ENCODE data around the gene MFN2.
"Not testable (repeated sequence)": the region's sequence is repeated elsewhere in the genome, so short reads cannot be mapped to it uniquely, and the experiment has no call there.

The MFN2 gene

DNA sequence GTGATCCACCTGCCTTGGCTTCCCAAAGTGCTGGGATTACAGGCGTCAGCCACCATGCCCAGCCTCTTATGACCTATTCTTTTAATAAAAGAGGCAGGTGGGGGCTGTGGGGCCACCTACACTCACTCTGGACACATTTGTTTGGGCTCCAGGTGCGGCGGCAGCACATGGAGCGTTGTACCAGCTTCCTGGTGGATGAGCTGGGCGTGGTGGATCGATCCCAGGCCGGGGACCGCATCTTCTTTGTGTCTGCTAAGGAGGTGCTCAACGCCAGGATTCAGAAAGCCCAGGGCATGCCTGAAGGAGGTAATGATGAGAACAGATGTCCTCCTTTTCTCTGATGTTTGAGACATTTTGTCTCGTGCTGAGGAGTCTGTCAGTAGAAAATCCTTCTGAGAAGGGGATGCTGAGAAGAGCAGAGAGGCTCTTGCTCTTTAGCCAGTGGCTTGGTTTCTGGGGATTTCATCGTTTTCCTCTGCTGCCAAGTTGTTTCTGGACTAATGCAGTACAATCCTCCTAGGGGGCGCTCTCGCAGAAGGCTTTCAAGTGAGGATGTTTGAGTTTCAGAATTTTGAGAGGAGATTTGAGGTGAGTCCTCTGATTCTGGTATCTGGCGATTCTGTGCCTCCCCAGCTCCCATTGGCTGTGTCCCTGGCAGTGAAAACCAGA lies 21.1 kb downstream of the MFN2 start:
- DNase-seq = peak; percentile 30

DNA sequence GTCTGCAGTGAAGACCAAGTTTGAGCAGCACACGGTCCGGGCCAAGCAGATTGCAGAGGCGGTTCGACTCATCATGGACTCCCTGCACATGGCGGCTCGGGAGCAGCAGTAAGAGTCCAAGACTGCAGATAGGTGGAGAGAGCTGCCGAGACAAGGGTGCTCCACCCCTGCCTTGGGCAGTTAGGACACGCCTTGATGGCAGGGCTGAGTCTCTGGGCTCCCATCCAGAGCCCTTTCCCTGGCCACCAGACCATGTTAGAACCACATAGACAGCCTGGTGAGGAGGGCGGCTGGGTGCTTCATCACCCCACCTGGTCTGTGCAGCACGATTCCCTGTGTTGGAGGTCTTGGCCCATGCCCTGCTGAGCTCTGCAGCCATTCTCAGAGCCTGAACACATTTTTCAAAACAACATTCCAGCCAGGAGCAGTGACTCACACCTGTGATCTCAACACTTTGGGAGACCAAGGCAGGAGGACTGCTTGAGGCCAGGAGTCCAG lies 21.8 kb downstream of the MFN2 start:
- no peak for DNase-seq

DNA sequence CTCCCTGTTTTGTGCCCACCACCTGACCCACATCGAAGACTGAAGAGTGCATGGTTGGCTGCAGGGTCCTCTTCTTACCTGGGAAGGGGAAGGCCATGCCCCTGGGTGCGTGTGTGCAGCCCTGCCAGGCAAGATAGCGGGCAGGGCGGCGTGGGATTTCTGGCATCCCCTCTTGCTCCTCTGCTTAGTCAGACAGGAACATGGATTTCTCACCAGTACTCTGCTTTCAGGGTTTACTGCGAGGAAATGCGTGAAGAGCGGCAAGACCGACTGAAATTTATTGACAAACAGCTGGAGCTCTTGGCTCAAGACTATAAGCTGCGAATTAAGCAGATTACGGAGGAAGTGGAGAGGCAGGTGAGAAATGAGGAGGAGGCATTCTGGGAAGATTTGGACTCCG lies 23.5 kb downstream of the MFN2 start:
- no peak for DNase-seq

DNA sequence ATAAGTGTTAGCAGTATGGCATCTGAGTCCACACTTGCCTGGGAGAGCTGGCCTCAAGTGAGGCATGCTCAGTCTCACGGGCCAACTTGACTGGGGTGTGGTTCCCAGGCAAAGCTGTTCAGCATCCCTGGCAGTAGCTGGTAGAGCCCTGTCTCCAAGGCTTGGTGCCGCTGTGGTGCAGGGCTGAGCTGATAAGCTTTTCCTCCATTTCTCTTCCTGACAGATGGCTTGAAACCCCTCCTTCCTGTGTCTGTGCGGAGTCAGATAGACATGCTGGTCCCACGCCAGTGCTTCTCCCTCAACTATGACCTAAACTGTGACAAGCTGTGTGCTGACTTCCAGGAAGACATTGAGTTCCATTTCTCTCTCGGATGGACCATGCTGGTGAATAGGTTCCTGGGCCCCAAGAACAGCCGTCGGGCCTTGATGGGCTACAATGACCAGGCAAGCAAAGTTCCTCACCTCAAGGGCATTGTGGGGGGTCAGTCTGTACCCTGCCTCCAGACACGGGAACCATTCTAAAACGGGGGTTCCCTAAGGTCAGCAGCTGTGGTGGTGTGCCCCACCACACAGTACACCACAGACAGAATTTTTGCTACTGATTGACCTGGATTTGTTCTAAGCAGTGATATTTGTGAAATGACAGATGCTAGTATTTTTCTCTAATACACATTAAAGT lies 25.4 kb downstream of the MFN2 start:
- no peak for DNase-seq

DNA sequence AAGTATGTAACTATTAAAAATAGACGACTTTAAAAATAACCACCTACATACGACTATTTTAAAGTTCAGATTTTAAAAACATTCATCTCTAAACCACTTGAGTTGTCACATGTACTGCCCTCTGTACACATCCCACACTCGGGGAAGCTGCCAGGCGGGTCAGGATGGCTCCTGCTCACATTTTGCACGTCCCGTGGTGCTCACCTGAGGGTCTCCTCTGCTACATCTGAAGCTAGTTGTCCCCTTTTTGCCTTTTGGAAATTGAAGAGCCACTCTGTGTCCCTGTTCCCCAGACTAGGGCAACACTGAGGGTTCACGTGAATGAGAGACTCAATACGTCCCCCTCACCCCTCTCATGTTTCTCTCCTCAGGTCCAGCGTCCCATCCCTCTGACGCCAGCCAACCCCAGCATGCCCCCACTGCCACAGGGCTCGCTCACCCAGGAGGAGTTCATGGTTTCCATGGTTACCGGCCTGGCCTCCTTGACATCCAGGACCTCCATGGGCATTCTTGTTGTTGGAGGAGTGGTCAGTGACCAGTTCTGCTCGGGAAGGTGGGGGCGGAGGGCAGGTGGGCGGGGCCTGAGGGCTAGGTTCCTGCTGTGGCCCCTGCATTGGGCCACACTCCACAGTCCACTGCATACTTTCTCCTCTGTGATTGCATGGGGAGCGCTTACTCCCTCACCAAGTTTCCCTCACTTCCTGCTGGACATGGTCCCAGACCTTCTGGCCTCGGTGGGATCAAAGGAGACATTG lies 26.1 kb downstream of the MFN2 start:
- DNase-seq = no peak

DNA sequence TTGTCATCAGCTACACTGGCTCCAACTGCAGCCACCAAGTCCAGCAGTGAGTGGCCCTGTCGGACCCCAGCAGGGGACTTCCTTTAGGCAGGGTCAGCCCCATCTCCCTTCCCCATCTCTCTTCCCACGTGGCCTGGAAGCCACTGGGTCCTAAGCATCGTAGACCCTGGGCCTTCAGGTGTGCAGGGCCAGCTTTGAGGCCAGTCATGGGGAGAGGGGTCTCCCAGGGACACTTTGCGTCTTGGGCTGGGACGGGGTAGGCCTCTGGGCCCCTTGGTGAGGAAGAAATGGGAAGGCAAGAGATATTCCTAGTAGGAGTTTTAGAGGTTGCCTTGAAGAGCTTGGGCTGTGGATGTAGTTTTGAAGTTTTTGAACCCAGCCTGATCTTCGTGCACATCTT lies 27.0 kb downstream of the MFN2 start:
- no peak for DNase-seq

DNA sequence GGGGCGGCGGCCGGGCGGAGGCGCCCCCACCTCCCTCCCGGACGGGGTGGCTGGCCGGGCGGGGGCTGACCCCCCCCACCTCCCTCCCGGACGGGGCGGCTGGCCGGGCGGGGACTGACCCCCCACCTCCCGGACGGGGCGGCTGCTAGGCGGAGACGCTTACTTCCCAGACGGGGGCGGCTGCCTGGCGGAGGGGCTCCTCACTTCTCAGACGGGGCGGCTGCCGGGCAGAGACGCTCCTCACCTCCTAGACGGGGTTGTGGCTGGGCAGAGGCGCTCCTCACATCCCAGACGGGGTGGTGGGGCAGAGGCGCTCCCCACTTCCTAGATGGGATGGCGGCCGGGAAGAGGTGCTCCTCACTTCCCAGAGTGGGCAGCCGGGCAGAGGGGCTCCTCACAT lies 28.1 kb downstream of the MFN2 start:
- DNase-seq = not testable (repeated sequence)

DNA sequence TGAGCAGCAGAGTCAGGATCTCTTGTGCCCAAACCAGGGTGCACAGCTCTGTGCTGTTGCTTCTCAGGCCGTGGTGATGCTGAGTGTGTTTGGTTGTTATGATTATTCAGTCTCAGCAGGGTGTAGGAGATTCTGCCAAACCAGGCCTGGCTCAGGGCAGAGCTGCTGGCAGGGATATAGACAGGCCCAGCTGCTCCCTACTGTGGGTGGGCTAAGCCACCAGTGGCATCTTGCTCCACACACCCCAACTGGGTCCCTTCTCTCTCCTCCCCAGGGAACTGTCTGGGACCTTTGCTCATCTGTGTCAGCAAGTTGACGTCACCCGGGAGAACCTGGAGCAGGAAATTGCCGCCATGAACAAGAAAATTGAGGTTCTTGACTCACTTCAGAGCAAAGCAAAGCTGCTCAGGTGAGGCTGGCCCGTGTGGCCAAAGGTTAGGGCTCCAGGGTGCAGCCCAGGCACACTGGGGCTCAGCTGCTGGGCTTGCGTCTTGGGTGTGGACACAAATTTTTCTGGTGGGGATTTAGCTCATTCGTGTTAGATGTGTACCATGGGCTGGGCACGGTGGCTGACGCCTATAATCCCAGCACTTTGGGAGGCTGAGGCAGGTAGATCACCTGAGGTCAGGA lies 29.2 kb downstream of the MFN2 start:
- DNase-seq = no peak

DNA sequence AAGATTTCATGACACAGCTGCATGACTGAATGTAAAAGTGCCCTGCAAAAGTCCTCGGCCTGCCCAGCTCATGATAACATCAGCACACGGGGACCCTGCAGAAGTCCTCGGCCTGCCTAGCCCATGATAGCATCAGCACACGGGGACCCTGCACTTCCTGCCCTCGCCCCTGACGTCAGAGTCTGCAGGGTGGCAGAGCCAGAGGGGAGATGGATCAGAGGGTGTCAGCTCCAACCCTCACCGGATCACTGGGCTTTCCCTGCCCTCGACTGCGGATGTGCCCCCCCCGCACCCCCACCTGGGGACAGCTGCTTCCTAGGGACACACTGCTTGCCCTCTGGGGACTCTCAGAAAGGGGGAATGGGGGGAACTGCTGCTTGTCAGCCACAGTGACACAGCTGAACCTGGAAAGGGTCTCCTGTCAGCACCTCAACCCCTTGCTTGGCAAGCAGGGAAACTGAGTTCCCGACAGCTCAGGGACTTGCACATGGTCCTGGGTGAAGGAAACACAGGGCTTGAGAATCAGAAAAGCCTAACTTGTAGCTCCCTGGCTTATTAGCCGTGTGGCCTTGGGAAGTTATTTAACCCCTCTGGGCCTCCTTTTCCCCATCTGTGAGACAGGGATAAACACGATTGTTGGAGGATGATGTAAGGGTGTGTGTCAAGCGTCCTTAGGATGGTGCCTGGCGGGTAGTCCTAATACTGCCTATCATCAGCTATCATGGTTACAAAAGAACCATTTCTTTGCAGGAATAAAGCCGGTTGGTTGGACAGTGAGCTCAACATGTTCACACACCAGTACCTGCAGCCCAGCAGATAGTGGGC lies 30.7 kb downstream of the MFN2 start:
- DNase-seq = no peak

DNA sequence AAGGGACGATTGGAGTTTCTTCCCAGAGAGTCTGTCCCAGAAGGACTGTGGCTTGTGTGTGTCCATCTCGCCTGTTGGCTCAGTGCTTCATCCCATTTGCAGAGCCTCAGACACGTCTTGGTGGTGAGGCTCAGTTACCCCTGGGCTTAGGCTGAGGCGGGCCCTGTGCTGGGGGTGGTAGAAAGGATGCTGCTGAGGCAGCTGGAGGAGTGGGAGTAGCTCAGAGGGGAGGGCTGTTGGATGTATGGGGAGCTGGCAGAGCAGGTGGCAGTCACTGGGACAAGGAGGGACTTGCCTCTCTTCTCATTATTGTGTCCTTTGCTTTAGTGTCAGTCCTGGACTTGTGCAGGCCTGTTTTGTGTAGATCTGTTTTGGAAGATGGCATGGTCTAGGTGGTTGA lies 31.8 kb downstream of the MFN2 start:
- no peak for DNase-seq

DNA sequence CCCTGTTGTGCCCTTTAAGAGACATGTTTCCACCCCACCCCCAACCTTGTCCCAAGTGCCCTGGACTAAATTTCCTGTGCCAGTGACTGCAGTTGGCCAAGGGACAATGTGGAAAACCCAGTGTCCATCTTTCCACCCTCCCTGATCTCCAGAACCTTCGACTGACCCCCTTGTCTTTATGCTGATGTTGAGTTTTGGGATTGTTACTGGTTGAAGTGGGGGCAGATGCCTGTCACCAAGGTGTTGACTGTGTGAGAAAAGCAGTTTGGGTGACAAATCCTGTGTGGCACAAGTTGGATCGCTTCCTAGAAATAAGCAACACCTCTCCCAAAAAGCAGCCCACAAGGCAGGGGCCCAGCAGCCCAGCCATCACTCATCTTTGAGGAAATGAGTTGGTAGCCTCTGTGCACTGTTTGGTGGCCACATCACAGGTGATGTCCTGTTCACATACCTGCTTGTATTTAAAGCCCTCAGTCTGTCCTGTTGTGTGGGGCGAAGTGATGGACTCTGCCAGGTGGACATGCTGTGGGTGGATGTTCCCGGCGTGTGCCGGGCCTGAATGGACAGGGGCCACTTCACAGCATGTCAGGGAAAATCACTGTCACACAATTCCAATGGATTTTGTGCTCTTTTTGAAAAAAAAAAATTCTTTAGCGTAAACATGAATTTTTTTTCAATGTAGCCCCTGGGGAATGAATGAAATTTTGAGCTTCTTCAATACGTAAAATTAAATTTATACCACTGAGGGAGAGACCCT lies 32.5 kb downstream of the MFN2 start:
- DNase-seq = no peak

DNA sequence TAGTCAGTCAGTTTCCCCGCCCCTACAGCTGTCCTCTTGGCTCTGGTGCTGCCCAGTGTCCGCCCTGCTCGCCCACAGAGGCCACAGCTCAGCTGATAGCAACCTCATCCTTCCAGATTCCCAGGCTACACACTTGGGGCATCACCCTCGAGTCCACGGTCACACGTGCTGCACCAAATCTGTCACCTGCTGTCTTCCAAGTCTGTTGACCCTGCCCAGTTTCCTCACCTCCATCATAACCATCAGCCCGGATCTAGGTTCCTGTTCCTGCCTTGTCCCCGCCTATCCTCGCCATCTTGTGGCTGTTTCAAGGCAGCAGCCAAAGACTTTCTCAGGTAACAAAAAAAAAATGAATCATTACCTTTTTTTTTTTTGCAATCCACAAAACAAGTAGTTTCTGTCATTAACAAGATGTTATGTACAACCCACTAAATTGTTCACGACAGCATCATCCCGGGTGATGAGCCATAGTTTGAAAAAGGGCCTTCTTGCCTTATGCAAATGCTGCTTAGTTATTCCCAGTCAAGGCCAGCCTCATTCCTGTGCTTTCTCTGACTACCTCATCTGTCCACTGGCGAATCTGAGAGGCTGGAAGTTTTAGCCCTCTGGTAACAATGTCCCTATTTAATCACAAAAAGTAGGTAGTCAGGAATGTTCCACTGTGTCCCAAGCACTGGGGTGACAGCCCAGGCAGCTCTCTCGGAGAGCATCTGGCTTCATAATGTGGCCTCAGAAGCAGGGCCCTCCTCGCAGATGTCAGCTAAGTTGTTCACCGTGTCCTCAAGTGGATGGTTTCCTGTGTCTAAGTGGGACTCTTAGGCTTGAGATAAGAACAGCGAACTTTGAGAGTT lies 34.1 kb downstream of the MFN2 start:
- peak; percentile 40 for DNase-seq

DNA sequence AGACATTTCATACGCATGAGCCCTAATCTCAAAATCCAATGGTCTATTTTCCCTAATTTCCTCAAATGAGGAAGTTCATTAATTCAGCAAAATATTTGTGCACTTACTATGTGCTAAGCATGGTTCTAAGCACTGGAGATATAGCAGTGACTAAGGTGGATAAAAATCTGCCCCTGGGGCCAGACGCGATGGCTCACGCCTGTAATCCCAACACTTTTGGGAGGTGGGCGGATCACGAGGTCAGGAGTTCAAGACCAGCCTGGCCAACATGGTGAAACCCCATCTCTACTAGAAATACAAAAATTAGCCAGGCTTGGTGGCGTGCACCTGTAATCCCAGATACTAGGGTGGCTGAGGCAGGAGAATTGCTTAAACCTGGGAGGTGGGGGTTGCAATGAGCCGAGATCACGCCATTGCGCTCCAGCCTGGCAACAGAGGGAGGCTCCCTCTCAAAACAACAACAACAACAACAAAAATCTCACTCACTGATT lies 34.8 kb downstream of the MFN2 start:
- no peak for DNase-seq

DNA sequence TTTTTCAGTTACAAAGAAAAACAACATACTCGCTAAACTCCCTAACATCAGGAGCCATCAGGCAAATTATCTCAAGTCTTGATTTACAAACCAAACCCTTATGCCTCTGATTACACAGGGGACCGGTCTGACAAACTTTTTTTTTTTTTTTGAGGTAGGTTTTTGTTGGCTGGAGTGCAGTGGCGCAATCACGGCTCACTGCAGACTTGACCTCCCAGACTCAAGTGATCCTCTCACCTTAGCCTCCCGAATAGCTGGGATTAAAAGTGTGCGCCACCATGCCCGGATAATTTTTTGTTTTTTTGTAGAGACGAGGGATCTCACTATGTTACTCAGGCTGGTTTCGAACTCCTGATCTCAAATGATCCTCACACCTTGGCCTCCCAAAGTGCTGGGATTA lies 35.3 kb downstream of the MFN2 start:
- DNase-seq = no peak

DNA sequence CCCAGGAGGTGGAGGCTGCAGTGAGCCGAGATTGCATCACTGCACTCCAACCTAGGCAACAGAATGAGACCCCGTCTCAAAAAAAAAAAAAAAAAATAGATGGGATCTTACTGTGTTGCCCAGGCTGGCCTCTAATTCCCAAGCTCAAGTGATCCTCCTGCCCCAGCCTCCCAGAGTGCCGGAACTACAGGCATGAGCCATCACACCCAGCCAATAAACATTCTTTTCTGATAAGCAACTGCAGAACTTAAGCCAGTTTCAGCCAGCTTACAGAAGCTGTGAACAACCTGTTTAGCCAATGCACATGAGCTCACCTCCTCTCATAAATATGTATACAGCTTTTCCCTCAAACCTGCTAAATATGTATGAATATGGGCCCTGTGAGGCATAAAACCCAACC lies 35.9 kb downstream of the MFN2 start:
- DNase-seq = no peak

DNA sequence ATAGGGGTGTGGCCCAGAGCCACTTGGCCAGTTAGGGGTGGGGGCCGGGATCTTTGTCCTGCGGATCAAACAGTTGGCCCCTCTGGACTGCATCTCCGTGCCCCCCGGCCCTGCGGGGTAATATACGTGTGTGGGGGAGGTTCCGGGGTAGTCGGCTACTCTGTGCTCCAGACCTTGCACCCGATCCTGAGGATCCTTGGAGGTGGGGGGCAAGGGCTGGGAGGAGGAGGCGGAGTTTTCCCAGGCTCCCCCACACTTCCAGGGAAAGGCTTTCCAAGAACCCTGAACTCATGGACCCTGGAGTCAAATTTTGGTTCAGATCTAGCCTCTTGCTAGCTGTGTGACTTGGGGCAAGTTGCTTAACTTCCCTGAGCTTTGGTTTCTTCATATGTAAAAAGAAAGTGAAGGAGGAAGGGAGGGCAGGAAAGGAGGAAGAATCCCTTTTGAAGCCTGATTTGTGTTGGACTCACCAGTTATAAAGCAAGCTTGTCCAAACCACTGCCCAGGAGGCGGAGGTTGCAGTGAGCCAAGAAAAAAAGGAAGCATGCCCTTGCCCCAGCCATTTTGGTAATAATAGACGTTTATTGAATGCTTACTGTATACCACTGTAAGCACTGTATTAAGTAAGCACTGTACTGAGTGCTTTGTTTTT lies 39.7 kb downstream of the MFN2 start:
- no peak for DNase-seq

DNA sequence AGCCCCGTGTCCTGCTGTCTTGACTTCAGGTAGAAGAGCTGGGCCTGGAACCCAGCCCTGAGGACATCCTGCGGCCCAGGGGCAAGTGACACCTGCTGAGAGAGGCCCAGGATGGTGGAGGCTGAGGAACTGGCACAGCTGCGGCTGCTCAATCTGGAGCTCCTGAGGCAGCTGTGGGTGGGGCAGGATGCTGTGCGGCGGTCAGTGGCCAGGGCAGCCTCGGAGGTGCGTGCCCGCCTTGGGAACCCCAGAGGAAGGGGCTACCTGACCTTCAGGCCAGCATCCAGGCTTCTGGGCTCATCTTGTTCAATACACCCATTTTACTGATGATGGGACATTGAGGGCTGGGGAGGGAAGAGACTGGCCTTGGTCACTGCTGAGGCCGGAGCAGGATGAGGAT lies 41.4 kb downstream of the MFN2 start:
- DNase-seq = no peak

DNA sequence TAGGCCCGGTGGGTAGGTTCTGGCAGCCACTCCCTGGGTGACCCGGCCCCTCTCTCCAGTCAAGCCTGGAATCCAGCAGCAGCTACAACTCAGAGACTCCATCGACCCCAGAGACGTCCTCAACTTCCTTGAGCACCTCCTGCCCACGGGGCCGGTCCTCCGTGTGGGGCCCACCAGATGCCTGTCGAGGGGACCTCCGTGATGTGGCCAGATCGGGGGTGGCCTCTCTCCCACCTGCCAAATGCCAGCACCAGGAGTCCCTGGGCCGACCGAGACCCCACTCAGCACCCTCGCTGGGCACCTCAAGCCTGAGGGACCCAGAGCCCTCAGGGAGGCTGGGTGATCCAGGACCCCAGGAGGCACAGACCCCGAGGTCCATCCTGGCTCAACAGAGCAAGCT lies 41.8 kb downstream of the MFN2 start:
- DNase-seq = no peak

DNA sequence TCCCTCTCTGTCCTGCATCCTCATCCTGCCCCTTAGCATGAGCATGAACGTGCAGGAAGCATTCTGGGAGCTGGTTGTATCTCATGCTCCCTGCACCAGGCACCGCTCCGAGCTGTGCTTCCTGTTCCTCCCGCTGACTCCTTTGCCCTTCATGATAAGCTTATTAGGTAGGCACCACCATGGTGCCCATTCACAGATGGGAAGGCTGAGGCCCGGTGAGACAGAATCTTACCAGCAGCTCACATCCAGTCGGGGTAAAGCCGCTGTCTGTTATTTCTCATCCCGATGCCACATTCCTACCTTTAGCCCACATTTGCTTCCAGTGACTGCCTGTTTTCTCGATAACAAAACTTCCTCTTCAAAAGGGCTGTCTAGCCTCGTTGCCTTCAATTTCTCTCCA lies 46.3 kb downstream of the MFN2 start:
- DNase-seq = no peak

DNA sequence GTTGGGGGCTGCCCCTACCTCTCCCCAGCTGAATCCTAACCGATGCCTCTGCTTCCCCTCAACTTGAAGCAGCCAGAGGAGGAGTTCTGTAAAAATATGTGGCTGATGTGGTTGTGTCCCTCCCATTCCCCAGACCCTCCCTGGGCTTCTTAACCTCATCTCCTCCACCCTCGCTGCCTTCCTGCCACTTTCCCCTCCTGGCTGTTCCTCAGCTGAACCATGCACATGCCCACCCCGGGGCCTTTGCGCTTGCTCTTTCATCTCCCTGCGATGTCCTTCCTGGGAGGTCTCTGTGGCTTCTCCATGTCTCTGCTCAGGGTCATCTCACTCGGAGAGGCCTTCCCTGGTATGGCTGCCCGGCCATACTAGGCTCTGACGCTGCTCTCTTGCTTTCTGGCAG lies 48.0 kb downstream of the MFN2 start:
- no peak for DNase-seq
